Measurements from ENCODE around the gene BZW2. TPM values are rescaled to one million over a fixed set of nuclear protein-coding genes. Genes with fewer than 3 reads are reported as not detected.

BZW2 gene
- total RNA-seq, 1 experiment from 2014 or later = 80.9 TPM

DNA sequence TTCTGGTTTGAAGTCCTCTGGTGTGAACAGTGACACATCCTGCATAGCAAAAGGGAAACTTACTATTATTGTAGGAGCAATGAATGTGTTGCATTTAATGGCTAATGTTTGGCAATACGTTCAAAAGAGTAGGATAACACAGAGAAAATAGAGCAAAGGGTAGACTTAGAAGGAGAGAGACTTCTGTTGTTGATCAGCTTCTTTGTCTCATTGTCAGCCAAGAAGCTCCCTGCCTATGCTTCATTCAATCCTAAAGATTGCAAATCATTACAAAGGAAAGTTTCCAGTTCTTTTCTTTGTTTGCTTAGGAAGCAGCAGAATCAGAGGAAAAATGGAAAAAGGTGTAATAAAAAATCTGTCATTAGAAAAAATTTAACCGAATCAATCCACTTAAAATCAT, 99.7 kb downstream of the BZW2 start:
- CTCF ChIA-PET = no interaction called here
- ATAC-seq (no peak), DNase-seq (ENCODE audit: low read depth, low spot score) (no peak)
- H3K4me1 ChIP-seq (ENCODE audit: control insufficient read depth, insufficient read depth, low read length) = peaks cover 11% of the 10 kb centered on the region
- POLR2A ChIA-PET = no interaction called here
- BruUV-seq (replicated peaks) = no TSS peak
- in situ Hi-C loops (cut with HindIII; ENCODE audit: low pct_unique_long_range_greater_than_20kb, low sequenced_read_pairs) = no loop called here
- TF ChIP-seq TCF7L2 (IDR thresholded peaks at IDR 0.05; ENCODE audit: low read depth, low read length) (no peak), CTCF (IDR thresholded peaks at IDR 0.05) (no peak), POLR2AphosphoS5 (IDR thresholded peaks at IDR 0.05; ENCODE audit: low read depth, low read length) (no peak), REST (IDR thresholded peaks at IDR 0.05; ENCODE audit: insufficient read depth in 1 of 2, low read depth in 2 of 2, low read length in 1 of 2) (no peak), SIN3A (IDR thresholded peaks at IDR 0.05; ENCODE audit: borderline replicate concordance, insufficient read depth, low read depth, low read length) (no peak)
- no peak overlapping the region for H3K4me3 ChIP-seq (ENCODE audit: low read depth in 2 of 2, low read length in 2 of 2)
- no peaks in the 10 kb centered on the region for H3K27me3 ChIP-seq (ENCODE audit: control insufficient read depth, insufficient read depth, low read length)
- no peak overlapping the region for H3K27ac ChIP-seq (ENCODE audit: low read length)
- intact Hi-C loops (cut with micrococcal nuclease; ENCODE audit: unreplicated experiment) = no loop called here
- no peaks in the 10 kb centered on the region for H3K36me3 ChIP-seq (ENCODE audit: control insufficient read depth, insufficient read depth, low read length)
- no peaks in the 10 kb centered on the region for H3K9me3 ChIP-seq (ENCODE audit: control insufficient read depth, insufficient read depth, low read depth, low read length)

DNA sequence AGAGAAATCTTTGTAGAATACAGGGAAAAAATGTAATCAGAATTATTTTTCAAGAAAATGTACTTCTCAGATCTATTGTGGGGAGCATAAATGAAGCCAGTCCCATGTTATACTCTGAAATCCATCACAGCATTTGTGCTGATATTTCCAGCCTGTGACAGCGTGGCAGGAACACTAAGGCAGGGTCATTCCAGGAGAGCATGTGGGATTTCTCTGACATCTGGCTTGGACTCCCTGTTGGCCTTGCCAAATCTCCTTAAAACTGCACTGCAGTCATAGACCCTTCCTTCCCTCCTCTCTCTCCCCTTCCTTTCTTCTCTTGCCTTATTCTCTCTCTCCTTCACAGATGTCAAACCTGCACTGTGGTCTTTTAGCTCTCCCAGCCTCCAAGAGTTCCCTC, 101.1 kb downstream of the BZW2 start:
- no peak for TF ChIP-seq TCF7L2 (IDR thresholded peaks at IDR 0.05; ENCODE audit: low read depth, low read length)
- no peak for TF ChIP-seq REST (IDR thresholded peaks at IDR 0.05; ENCODE audit: insufficient read depth in 1 of 2, low read depth in 2 of 2, low read length in 1 of 2)
- TF ChIP-seq CTCF (IDR thresholded peaks at IDR 0.05) = no peak
- TF ChIP-seq POLR2AphosphoS5 (IDR thresholded peaks at IDR 0.05; ENCODE audit: low read depth, low read length) = no peak
- no peak for TF ChIP-seq SIN3A (IDR thresholded peaks at IDR 0.05; ENCODE audit: borderline replicate concordance, insufficient read depth, low read depth, low read length)
- intact Hi-C loops (cut with micrococcal nuclease; ENCODE audit: unreplicated experiment) (no loop called here), in situ Hi-C loops (cut with HindIII; ENCODE audit: low pct_unique_long_range_greater_than_20kb, low sequenced_read_pairs) (no loop called here)
- H3K27ac ChIP-seq (ENCODE audit: low read length) = no peak overlapping the region
- H3K4me3 ChIP-seq (ENCODE audit: low read depth in 2 of 2, low read length in 2 of 2) = no peak overlapping the region
- no TSS peak for BruUV-seq (replicated peaks)
- no peaks in the 10 kb centered on the region for H3K27me3 ChIP-seq (ENCODE audit: control insufficient read depth, insufficient read depth, low read length)
- ChIA-PET CTCF (no interaction called here), POLR2A (no interaction called here)
- no peak for ATAC-seq
- H3K4me1 ChIP-seq (ENCODE audit: control insufficient read depth, insufficient read depth, low read length) = peaks cover 11% of the 10 kb centered on the region
- no peak for DNase-seq (ENCODE audit: low read depth, low spot score)
- no peaks in the 10 kb centered on the region for H3K9me3 ChIP-seq (ENCODE audit: control insufficient read depth, insufficient read depth, low read depth, low read length)
- H3K36me3 ChIP-seq (ENCODE audit: control insufficient read depth, insufficient read depth, low read length) = no peaks in the 10 kb centered on the region

Data from Panc1 (cell line).